Stimulated activated CD8-positive, alpha-beta memory T cell treated with anti-CD3 and anti-CD28 coated beads, Interleukin-4, amount 100 ng/mL, for 24 hours (primary cell): ENCODE measurements around the gene BTBD2.

Experiments
- DNase-seq: peaks from one replicate; pipeline ENCODE4 v3.0.0-alpha.2; 2020; ENCODE audit warnings: low read depth

The BTBD2 gene

GRCh38 chr19:1985588-1986356 is 29.7 kb downstream of the BTBD2 start:
- no peak for DNase-seq

GRCh38 chr19:1984357-1984756 is 31.2 kb downstream of the BTBD2 start:
- no peak for DNase-seq

GRCh38 chr19:1981253-1981652 is 34.3 kb downstream of the BTBD2 start:
- no peak for DNase-seq

GRCh38 chr19:1980809-1981181 is 34.7 kb downstream of the BTBD2 start:
- no peak for DNase-seq

- no peak for DNase-seq
These were observed 35.3 kb downstream of the BTBD2 start for GRCh38 chr19:1980091-1980808.

GRCh38 chr19:1979642-1980041 is 35.9 kb downstream of the BTBD2 start:
- no peak for DNase-seq

- DNase-seq: no peak
These were observed 36.5 kb downstream of the BTBD2 start for GRCh38 chr19:1979017-1979416.

GRCh38 chr19:1978346-1978894 is 37.1 kb downstream of the BTBD2 start:
- no peak for DNase-seq

- DNase-seq: no peak
These were observed 38.4 kb downstream of the BTBD2 start for GRCh38 chr19:1977120-1977519.

GRCh38 chr19:1975162-1975480 is 40.4 kb downstream of the BTBD2 start:
- DNase-seq: no peak

- DNase-seq: no peak
These were observed 40.9 kb downstream of the BTBD2 start for GRCh38 chr19:1974381-1975161.

GRCh38 chr19:1970806-1971502 is 44.6 kb downstream of the BTBD2 start:
- DNase-seq: no peak

- DNase-seq: no peak
These were observed 45.3 kb downstream of the BTBD2 start for GRCh38 chr19:1970003-1970805.

GRCh38 chr19:1969176-1970002 is 46.1 kb downstream of the BTBD2 start:
- no peak for DNase-seq

GRCh38 chr19:1968279-1969175 is 47.0 kb downstream of the BTBD2 start:
- DNase-seq: no peak

- DNase-seq: peak; percentile 19
These were observed 48.4 kb downstream of the BTBD2 start for GRCh38 chr19:1967087-1967608.

GRCh38 chr19:1962674-1963073 is 52.8 kb downstream of the BTBD2 start:
- DNase-seq: no peak

GRCh38 chr19:1961000-1961883 is 54.3 kb downstream of the BTBD2 start:
- no peak for DNase-seq
